Measurements from ENCODE around the gene CDCA3. TPM values are rescaled to one million over a fixed set of nuclear protein-coding genes. Genes with fewer than 3 reads are reported as not detected.

CDCA3 gene
- total and polyA plus RNA-seq, 2 of the 13 experiments (the other 11 are each of a cell fraction or from before 2014, with no cell fraction given) = 32.7 to 56.5 TPM

- no peak for TF ChIP-seq ZNF12 (CRISPR knock-in tag; IDR thresholded peaks at IDR 0.05)
- no peak for TF ChIP-seq TCF7L2 (IDR thresholded peaks at IDR 0.05; ENCODE audit: low read depth, low read length)
- peak; percentile 36 for TF ChIP-seq ZSCAN31 (CRISPR knock-in tag; IDR thresholded peaks at IDR 0.05; ENCODE audit: low read depth)
- TF ChIP-seq ZNF710 (CRISPR knock-in tag; IDR thresholded peaks at IDR 0.05; ENCODE audit: borderline replicate concordance) = peak; percentile 75; the same call in 1 of the 2 replicates
- TF ChIP-seq AHDC1 (CRISPR knock-in tag; IDR thresholded peaks at IDR 0.05; ENCODE audit: borderline replicate concordance) = no peak
- TF ChIP-seq ZXDC (CRISPR knock-in tag; IDR thresholded peaks at IDR 0.05) = no peak
- TF ChIP-seq IRX3 (CRISPR knock-in tag; IDR thresholded peaks at IDR 0.05; ENCODE audit: borderline replicate concordance, low read depth) = no peak
- TF ChIP-seq HNF1A (IDR thresholded peaks at IDR 0.05; ENCODE audit: low read depth) = peak; percentile 47
- TF ChIP-seq HNF1A (CRISPR knock-in tag; IDR thresholded peaks at IDR 0.05; ENCODE audit: borderline replicate concordance) = peak; percentile 31; the same call in 1 of the 2 replicates
- peak; percentile 89 for TF ChIP-seq ATF1 (CRISPR knock-in tag; IDR thresholded peaks at IDR 0.05)
- TF ChIP-seq ONECUT2 (CRISPR knock-in tag; IDR thresholded peaks at IDR 0.05) = no peak
- peak; percentile 71; the same call in 1 of the 2 replicates for TF ChIP-seq SIN3B (IDR thresholded peaks at IDR 0.05; ENCODE audit: low read length)
Measured at GRCh38 chr12:6851921-6852650, 1.0 kb upstream of the CDCA3 start, which contains the start of gene USP5 (continued).

Measured in HepG2 (cell line).